Neural cell (in vitro differentiated cells): Measurements from ENCODE around the gene UGGT2. TPM values are rescaled to one million over a fixed set of nuclear protein-coding genes. Genes with fewer than 3 reads are reported as not detected.

Experiments
- H2AFZ ChIP-seq: fragments of 200-600, 300-800 bp; sonication (generic), shearing (Covaris generic); 2 replicates; pipeline ENCODE4 v1.6.0; 2014; ENCODE audit warnings: low read depth, mild to moderate bottlenecking, antibody characterized with exemption, low read length, moderate library complexity
- H3F3A ChIP-seq: fragments of 200-600 bp; shearing (Covaris generic); 2 replicates; pipeline ENCODE4 v1.6.1; 2016; ENCODE audit warnings: mild to moderate bottlenecking, moderate library complexity, mixed read lengths, antibody characterized with exemption, low read length; ENCODE audit not compliant: insufficient read depth, poor library complexity, severe bottlenecking
- H3K27ac ChIP-seq: fragments of 200-600, 300-800 bp; sonication (generic), shearing (Covaris generic); 2 replicates; pipeline ENCODE4 v1.5.1; 2014; ENCODE audit warnings: mild to moderate bottlenecking, low read length, moderate library complexity
- H3K27me3 ChIP-seq: fragments of 300-800, 200-600 bp; sonication (generic), shearing (Covaris generic); 2 replicates; pipeline ENCODE4 v1.6.0; 2014; ENCODE audit warnings: mild to moderate bottlenecking, low read depth, low read length, moderate library complexity; ENCODE audit not compliant: insufficient read depth
- H3K36me3 ChIP-seq: fragments of 300-800, 200-600 bp; sonication (generic), shearing (Covaris generic); 2 replicates; pipeline ENCODE4 v1.5.1; 2014; ENCODE audit warnings: mild to moderate bottlenecking, antibody characterized with exemption, low read length, moderate library complexity; ENCODE audit not compliant: insufficient read depth
- H3K4me2 ChIP-seq: fragments of 300-800, 200-600 bp; sonication (generic), shearing (Covaris generic); 2 replicates; pipeline ENCODE4 v1.6.0; 2014; ENCODE audit warnings: mild to moderate bottlenecking, low read length
- H3K4me3 ChIP-seq: fragments of 300-800, 200-600 bp; sonication (generic), shearing (Covaris generic); 2 replicates; pipeline ENCODE4 v1.5.1; 2014; ENCODE audit warnings: mild to moderate bottlenecking, low read length, moderate library complexity
- H3K79me2 ChIP-seq: fragments of 200-600 bp; shearing (Covaris generic); replicated peaks from 2 replicates; pipeline ENCODE4 v1.6.0; 2014; ENCODE audit warnings: mild to moderate bottlenecking, low read length, moderate library complexity; ENCODE audit not compliant: insufficient read depth
- H3K9ac ChIP-seq: fragments of 300-800, 200-600 bp; sonication (generic), shearing (Covaris generic); 2 replicates; pipeline ENCODE4 v1.6.1; 2016; ENCODE audit warnings: mild to moderate bottlenecking, low read length, mixed read lengths
- H3K9me2 ChIP-seq: fragments of 200-600 bp; shearing (Covaris generic); 2 replicates; pipeline ENCODE4 v1.6.1; 2016; ENCODE audit warnings: mild to moderate bottlenecking, low read length, mixed read lengths; ENCODE audit not compliant: insufficient read depth
- H3K9me3 ChIP-seq: fragments of 200-600, 300-800 bp; sonication (generic), shearing (Covaris generic); 2 replicates; pipeline ENCODE4 v1.6.1; 2016; ENCODE audit warnings: mild to moderate bottlenecking, mixed run types, low read length, moderate library complexity, mixed read lengths
- H4K20me1 ChIP-seq: fragments of 200-600 bp; shearing (Covaris generic); 2 replicates; pipeline ENCODE4 v1.6.1; 2016; ENCODE audit warnings: mild to moderate bottlenecking, mixed run types; ENCODE audit not compliant: insufficient read depth
- CTCF ChIP-seq: fragments of 450-650 bp; IDR thresholded peaks from 2 replicates; pipeline ENCODE4 v1.5.1; 2014; ENCODE audit warnings: antibody characterized with exemption, mild to moderate bottlenecking, moderate library complexity; ENCODE audit not compliant: poor library complexity, severe bottlenecking
- EP300 ChIP-seq: fragments of 450-650 bp; conservative IDR thresholded peaks from 2 replicates; pipeline ENCODE4 v1.6.1; 2014; ENCODE audit warnings: antibody characterized with exemption, mild to moderate bottlenecking, moderate library complexity; ENCODE audit not compliant: poor library complexity, severe bottlenecking
- EZH2 ChIP-seq: fragments of 200-600, 300-800 bp; shearing (Covaris generic), sonication (generic); IDR thresholded peaks from 2 replicates; pipeline ENCODE4 v1.6.1; 2014; ENCODE audit warnings: antibody characterized with exemption, low read length, borderline replicate concordance, mild to moderate bottlenecking; ENCODE audit not compliant: insufficient read depth, poor library complexity, severe bottlenecking
- MXI1 ChIP-seq: fragments of 450-650 bp; conservative IDR thresholded peaks from 2 replicates; pipeline ENCODE4 v1.6.1; 2014; ENCODE audit warnings: antibody characterized with exemption, mild to moderate bottlenecking; ENCODE audit not compliant: poor library complexity, severe bottlenecking
- POLR2AphosphoS5 ChIP-seq: IDR thresholded peaks from 2 replicates; pipeline ENCODE4 v1.6.1; 2012
- RAD21 ChIP-seq: fragments of 450-650 bp; conservative IDR thresholded peaks from 2 replicates; pipeline ENCODE4 v1.6.1; 2014; ENCODE audit warnings: antibody characterized with exemption, mild to moderate bottlenecking, moderate library complexity
- REST ChIP-seq: IDR thresholded peaks from 2 replicates; pipeline ENCODE4 v1.6.1; 2012; ENCODE audit warnings: borderline replicate concordance
- SMC3 ChIP-seq: fragments of 450-650 bp; conservative IDR thresholded peaks from 2 replicates; pipeline ENCODE4 v1.6.1; 2014; ENCODE audit warnings: antibody characterized with exemption, mild to moderate bottlenecking, moderate library complexity; ENCODE audit not compliant: poor library complexity
- TAF1 ChIP-seq: IDR thresholded peaks from 2 replicates; pipeline ENCODE4 v1.6.1; 2012; ENCODE audit warnings: low read depth
- polyA plus RNA-seq: library from polyadenylated mRNA; depleted of rRNA; stranded (reverse); fragments of >200 nt; gene quantifications from 2 replicates; pipeline ENCODE4 v1.2.3, GENCODE V29; 2014

Gene UGGT2
- polyA plus RNA-seq, 1 donor from 2014 or later = 35.3 TPM

GRCh38 chr13:95822303-95822702 is 230.9 kb downstream of the UGGT2 start:
- Histone ChIP-seq H3K27me3 (no peaks in the 10 kb centered on the region), H4K20me1 (no peaks in the 10 kb centered on the region), H3K27ac (no peak overlapping the region)

GRCh38 chr13:95814495-95814894 is 238.7 kb downstream of the UGGT2 start:
- no peak overlapping the region for H3K4me3 ChIP-seq
- no peak for TF ChIP-seq MXI1
- no peak for TF ChIP-seq EZH2
- no peak for TF ChIP-seq SMC3
- TF ChIP-seq CTCF = no peak
- TF ChIP-seq EP300 = no peak
- TF ChIP-seq RAD21 = no peak
- TF ChIP-seq TAF1 = no peak

More at GRCh38 chr13:95822303-95822702, 230.9 kb downstream of the UGGT2 start:
- Histone ChIP-seq H3K79me2 (no peaks in the 10 kb centered on the region), H3K9me3 (no peaks in the 10 kb centered on the region), H3K9ac (no peak overlapping the region), H2AFZ (no peak overlapping the region), H3K4me3 (no peak overlapping the region), H3F3A (no peaks in the 10 kb centered on the region), H3K9me2 (no peaks in the 10 kb centered on the region), H3K4me2 (no peak overlapping the region), H3K36me3 (no peaks in the 10 kb centered on the region)
- TF ChIP-seq EP300 (no peak), RAD21 (no peak), CTCF (no peak), EZH2 (no peak), SMC3 (no peak), TAF1 (no peak), REST (no peak), POLR2AphosphoS5 (no peak), MXI1 (no peak)

More at GRCh38 chr13:95814495-95814894, 238.7 kb downstream of the UGGT2 start:
- H3K4me2 ChIP-seq = no peak overlapping the region
- H3K27ac ChIP-seq = no peak overlapping the region
- no peaks in the 10 kb centered on the region for H3K9me2 ChIP-seq
- no peak overlapping the region for H2AFZ ChIP-seq
- no peaks in the 10 kb centered on the region for H3F3A ChIP-seq
- peaks cover under 1% of the 10 kb centered on the region for H3K9me3 ChIP-seq
- no peak overlapping the region for H3K9ac ChIP-seq
- H3K79me2 ChIP-seq = no peaks in the 10 kb centered on the region
- no peaks in the 10 kb centered on the region for H3K27me3 ChIP-seq
- H4K20me1 ChIP-seq = no peaks in the 10 kb centered on the region
- H3K36me3 ChIP-seq = no peaks in the 10 kb centered on the region
